ENCODE results near the gene GMPR2.

GMPR2 gene

DNA sequence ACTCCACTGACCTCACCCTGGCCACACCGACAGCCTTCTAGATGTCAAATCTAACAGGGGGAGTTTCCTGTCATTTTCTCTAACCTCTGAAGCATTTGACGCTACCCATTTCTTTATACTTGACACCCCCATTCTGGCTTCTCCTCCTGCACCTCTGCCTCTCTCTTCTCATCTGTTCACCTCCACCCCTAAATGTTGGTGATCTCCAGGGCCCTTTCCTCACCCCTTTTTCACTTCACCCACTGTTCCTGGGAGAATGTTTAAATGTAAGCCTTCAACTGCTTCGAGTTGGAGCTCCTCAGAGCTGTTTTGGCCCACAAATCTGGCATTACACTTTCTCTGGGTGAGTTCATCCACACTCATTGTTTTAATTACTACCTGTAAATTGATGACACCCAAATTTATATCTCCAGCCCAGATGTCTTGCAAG is 39.1 kb downstream of the GMPR2 start:
- peak overlapping the region; percentile 85 for H3K4me3 ChIP-seq (ENCODE audit: low read depth, low read length)
- TF ChIP-seq MYC (IDR thresholded peaks at IDR 0.05; ENCODE audit: low read depth, low read length): no peak; the same call in 1 of the 2 replicates
- TF ChIP-seq, protein P1, sequence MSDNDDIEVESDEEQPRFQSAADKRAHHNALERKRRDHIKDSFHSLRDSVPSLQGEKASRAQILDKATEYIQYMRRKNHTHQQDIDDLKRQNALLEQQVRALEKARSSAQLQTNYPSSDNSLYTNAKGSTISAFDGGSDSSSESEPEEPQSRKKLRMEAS (IDR thresholded peaks at IDR 0.05; ENCODE audit: low read depth, low read length): no peak
- no peak for TF ChIP-seq POLR2A (IDR thresholded peaks at IDR 0.05; ENCODE audit: extremely low read depth, insufficient read length)
- TF ChIP-seq, protein P2, sequence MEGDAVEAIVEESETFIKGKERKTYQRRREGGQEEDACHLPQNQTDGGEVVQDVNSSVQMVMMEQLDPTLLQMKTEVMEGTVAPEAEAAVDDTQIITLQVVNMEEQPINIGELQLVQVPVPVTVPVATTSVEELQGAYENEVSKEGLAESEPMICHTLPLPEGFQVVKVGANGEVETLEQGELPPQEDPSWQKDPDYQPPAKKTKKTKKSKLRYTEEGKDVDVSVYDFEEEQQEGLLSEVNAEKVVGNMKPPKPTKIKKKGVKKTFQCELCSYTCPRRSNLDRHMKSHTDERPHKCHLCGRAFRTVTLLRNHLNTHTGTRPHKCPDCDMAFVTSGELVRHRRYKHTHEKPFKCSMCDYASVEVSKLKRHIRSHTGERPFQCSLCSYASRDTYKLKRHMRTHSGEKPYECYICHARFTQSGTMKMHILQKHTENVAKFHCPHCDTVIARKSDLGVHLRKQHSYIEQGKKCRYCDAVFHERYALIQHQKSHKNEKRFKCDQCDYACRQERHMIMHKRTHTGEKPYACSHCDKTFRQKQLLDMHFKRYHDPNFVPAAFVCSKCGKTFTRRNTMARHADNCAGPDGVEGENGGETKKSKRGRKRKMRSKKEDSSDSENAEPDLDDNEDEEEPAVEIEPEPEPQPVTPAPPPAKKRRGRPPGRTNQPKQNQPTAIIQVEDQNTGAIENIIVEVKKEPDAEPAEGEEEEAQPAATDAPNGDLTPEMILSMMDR (IDR thresholded peaks at IDR 0.05; ENCODE audit: low read depth, low read length): no peak
- DNase-seq (ENCODE audit: low read depth): no peak

DNA sequence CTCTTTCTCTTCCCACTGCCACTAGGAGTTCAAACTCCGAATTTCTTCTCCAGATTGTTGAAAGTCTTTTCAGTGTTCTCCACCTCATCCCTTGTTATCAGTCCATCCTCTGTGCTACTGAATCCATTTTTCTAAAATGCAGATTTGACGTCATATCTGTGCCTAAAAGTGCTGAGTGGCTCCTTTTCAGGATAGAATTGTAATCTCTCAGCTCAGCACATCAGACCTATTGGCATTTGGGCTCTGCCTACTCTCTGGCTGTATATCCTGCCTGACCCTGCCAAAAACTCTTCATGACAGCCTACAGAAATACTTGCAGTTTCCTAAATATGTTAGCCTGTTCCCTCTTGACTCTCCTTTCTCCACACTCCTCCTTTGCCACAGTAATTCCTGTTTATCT is 39.7 kb downstream of the GMPR2 start:
- no peak overlapping the region for H3K4me3 ChIP-seq (ENCODE audit: low read depth, low read length)
- no peak for DNase-seq (ENCODE audit: low read depth)
- TF ChIP-seq MYC (IDR thresholded peaks at IDR 0.05; ENCODE audit: low read depth, low read length) (no peak), POLR2A (IDR thresholded peaks at IDR 0.05; ENCODE audit: extremely low read depth, insufficient read length) (no peak)
- TF ChIP-seq, protein P1 (IDR thresholded peaks at IDR 0.05; ENCODE audit: low read depth, low read length): no peak
- TF ChIP-seq, protein P2 (IDR thresholded peaks at IDR 0.05; ENCODE audit: low read depth, low read length): no peak

DNA sequence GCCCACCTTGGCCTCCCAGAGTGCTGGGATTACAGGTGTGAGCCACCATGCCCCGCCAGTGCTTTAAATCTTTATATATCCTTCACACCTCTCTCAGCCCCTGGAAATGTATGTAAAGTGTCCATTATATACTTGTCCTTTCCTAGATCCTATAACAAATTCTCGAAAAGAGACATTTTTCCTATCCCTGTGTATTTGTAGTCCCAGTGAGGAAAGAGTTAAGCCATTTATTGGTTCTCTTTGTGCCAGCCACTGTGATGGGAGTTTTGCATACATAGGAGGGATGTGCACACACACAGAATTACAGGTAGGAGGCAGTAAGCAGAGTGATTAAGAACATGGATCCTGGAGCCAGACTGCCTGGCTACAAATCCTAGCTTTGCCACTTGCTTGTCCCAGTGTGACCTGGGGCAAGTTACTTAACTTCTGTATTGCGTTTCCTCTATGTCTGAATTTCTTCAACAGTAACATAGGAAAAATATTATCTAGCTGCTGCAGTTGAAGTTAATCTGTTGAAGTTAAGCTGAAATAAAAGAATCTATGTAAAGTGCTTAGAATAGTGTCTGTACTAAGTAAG is 40.8 kb downstream of the GMPR2 start:
- TF ChIP-seq, protein P2 (IDR thresholded peaks at IDR 0.05; ENCODE audit: low read depth, low read length): peak; percentile 1
- no peak for TF ChIP-seq MYC (IDR thresholded peaks at IDR 0.05; ENCODE audit: low read depth, low read length)
- TF ChIP-seq, protein P1 (IDR thresholded peaks at IDR 0.05; ENCODE audit: low read depth, low read length): no peak
- peak; percentile 28 for DNase-seq (ENCODE audit: low read depth)
- H3K4me3 ChIP-seq (ENCODE audit: low read depth, low read length): no peak overlapping the region

DNA sequence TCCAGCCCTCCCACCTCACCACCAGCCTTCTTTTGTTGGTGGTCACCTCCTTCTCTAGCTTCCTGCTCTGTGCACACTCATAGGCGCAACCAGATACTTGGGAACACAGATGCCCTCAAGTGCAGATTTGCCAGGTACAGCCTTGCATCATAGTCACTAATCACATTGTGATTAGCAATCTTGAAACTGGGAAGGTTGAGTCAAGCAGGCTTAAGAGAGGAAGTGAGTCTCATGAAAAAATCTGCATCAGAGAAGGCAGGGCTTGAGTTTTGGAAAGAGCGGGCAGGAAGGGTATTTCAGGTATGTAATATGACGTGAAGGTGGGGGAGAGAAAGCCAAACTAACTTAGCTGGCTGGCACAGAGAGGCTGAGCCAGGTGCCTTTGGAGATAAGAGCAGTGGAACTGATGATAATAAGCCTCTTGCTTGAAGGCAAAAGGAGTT is 41.4 kb downstream of the GMPR2 start:
- TF ChIP-seq MYC (IDR thresholded peaks at IDR 0.05; ENCODE audit: low read depth, low read length) (no peak), POLR2A (IDR thresholded peaks at IDR 0.05; ENCODE audit: extremely low read depth, insufficient read length) (no peak)
- TF ChIP-seq, protein P1 (IDR thresholded peaks at IDR 0.05; ENCODE audit: low read depth, low read length): no peak
- TF ChIP-seq, protein P2 (IDR thresholded peaks at IDR 0.05; ENCODE audit: low read depth, low read length): no peak
- DNase-seq (ENCODE audit: low read depth): peak; percentile 66
- no peak overlapping the region for H3K4me3 ChIP-seq (ENCODE audit: low read depth, low read length)

DNA sequence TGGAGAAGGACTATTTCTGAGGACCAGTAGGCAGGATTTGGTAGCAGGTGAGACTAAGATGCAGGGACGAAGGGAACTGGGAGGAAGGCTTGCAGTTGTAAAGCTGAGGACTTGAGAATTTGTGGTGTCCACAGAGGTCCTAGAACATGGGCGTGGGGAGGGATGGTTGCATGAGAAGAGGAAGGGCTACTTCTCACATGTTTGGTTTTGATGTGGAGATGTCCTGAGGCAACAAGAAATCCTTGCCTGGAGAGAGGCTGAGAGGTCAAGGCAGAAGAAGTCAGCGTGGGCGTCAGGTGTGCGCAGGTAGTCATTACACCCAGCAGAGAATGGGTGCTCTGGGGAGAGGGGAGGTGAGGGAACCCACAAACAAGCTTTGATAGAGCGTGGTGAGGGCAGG is 44.3 kb downstream of the GMPR2 start:
- TF ChIP-seq, protein P1 (IDR thresholded peaks at IDR 0.05; ENCODE audit: low read depth, low read length): no peak
- TF ChIP-seq, protein P2 (IDR thresholded peaks at IDR 0.05; ENCODE audit: low read depth, low read length): no peak
- TF ChIP-seq POLR2A (IDR thresholded peaks at IDR 0.05; ENCODE audit: extremely low read depth, insufficient read length) (no peak), MYC (IDR thresholded peaks at IDR 0.05; ENCODE audit: low read depth, low read length) (no peak)
- H3K4me3 ChIP-seq (ENCODE audit: low read depth, low read length): no peak overlapping the region
- peak; percentile 16 for DNase-seq (ENCODE audit: low read depth)
